Stimulated activated CD8-positive, alpha-beta memory T cell treated with anti-CD3 and anti-CD28 coated beads, Interleukin-7, amount 100 ng/mL, for 4 hours (primary cell): ENCODE data around the gene PDGFRA.
"Not testable (repeated sequence)": the region's sequence is repeated elsewhere in the genome, so short reads cannot be mapped to it uniquely, and the experiment has no call there.

ENCODE experiments used
- DNase-seq, 2 donors: peaks; one replicate each; pipeline ENCODE4 v3.0.0-alpha.2; 2020; ENCODE audit warnings: low read depth in 2 of 2

The PDGFRA gene

GRCh38 chr4:54318904-54319303, 89.8 kb downstream of the PDGFRA start:
- DNase-seq, result no peak

GRCh38 chr4:54320826-54321685, 92.0 kb downstream of the PDGFRA start:
- no peak for DNase-seq

- peak in 1 of 2 donors; percentile 2 for DNase-seq
Observed at GRCh38 chr4:54322818-54323417, 93.8 kb downstream of the PDGFRA start.

GRCh38 chr4:54330896-54331295, 101.8 kb downstream of the PDGFRA start:
- DNase-seq, result no peak

- DNase-seq, result no peak
Observed at GRCh38 chr4:54332542-54332941, 103.4 kb downstream of the PDGFRA start.

GRCh38 chr4:54333657-54334056, 104.6 kb downstream of the PDGFRA start:
- DNase-seq, result no peak

- DNase-seq, result not testable (repeated sequence)
Observed at GRCh38 chr4:54334769-54335168, 105.7 kb downstream of the PDGFRA start.

- no peak for DNase-seq
Observed at GRCh38 chr4:54337009-54337408, 107.9 kb downstream of the PDGFRA start.

- not testable (repeated sequence) for DNase-seq
Observed at GRCh38 chr4:54342067-54342466, 113.0 kb downstream of the PDGFRA start.
